Neural cell (in vitro differentiated cells): Measurements from ENCODE around the gene SLC16A12. TPM values are rescaled to one million over a fixed set of nuclear protein-coding genes. Genes with fewer than 3 reads are reported as not detected.

ENCODE experiments used
- H2AFZ ChIP-seq: fragments of 200-600, 300-800 bp; sonication (generic), shearing (Covaris generic); 2 replicates; pipeline ENCODE4 v1.6.0; 2014; ENCODE audit warnings: low read depth, mild to moderate bottlenecking, antibody characterized with exemption, low read length, moderate library complexity
- H3F3A ChIP-seq: fragments of 200-600 bp; shearing (Covaris generic); 2 replicates; pipeline ENCODE4 v1.6.1; 2016; ENCODE audit warnings: mild to moderate bottlenecking, moderate library complexity, mixed read lengths, antibody characterized with exemption, low read length; ENCODE audit not compliant: insufficient read depth, poor library complexity, severe bottlenecking
- H3K27ac ChIP-seq: fragments of 200-600, 300-800 bp; sonication (generic), shearing (Covaris generic); 2 replicates; pipeline ENCODE4 v1.5.1; 2014; ENCODE audit warnings: mild to moderate bottlenecking, low read length, moderate library complexity
- H3K27me3 ChIP-seq: fragments of 300-800, 200-600 bp; sonication (generic), shearing (Covaris generic); 2 replicates; pipeline ENCODE4 v1.6.0; 2014; ENCODE audit warnings: mild to moderate bottlenecking, low read depth, low read length, moderate library complexity; ENCODE audit not compliant: insufficient read depth
- H3K36me3 ChIP-seq: fragments of 300-800, 200-600 bp; sonication (generic), shearing (Covaris generic); 2 replicates; pipeline ENCODE4 v1.5.1; 2014; ENCODE audit warnings: mild to moderate bottlenecking, antibody characterized with exemption, low read length, moderate library complexity; ENCODE audit not compliant: insufficient read depth
- H3K4me2 ChIP-seq: fragments of 300-800, 200-600 bp; sonication (generic), shearing (Covaris generic); 2 replicates; pipeline ENCODE4 v1.6.0; 2014; ENCODE audit warnings: mild to moderate bottlenecking, low read length
- H3K4me3 ChIP-seq: fragments of 300-800, 200-600 bp; sonication (generic), shearing (Covaris generic); 2 replicates; pipeline ENCODE4 v1.5.1; 2014; ENCODE audit warnings: mild to moderate bottlenecking, low read length, moderate library complexity
- H3K79me2 ChIP-seq: fragments of 200-600 bp; shearing (Covaris generic); replicated peaks from 2 replicates; pipeline ENCODE4 v1.6.0; 2014; ENCODE audit warnings: mild to moderate bottlenecking, low read length, moderate library complexity; ENCODE audit not compliant: insufficient read depth
- H3K9ac ChIP-seq: fragments of 300-800, 200-600 bp; sonication (generic), shearing (Covaris generic); 2 replicates; pipeline ENCODE4 v1.6.1; 2016; ENCODE audit warnings: mild to moderate bottlenecking, low read length, mixed read lengths
- H3K9me2 ChIP-seq: fragments of 200-600 bp; shearing (Covaris generic); 2 replicates; pipeline ENCODE4 v1.6.1; 2016; ENCODE audit warnings: mild to moderate bottlenecking, low read length, mixed read lengths; ENCODE audit not compliant: insufficient read depth
- H3K9me3 ChIP-seq: fragments of 200-600, 300-800 bp; sonication (generic), shearing (Covaris generic); 2 replicates; pipeline ENCODE4 v1.6.1; 2016; ENCODE audit warnings: mild to moderate bottlenecking, mixed run types, low read length, moderate library complexity, mixed read lengths
- H4K20me1 ChIP-seq: fragments of 200-600 bp; shearing (Covaris generic); 2 replicates; pipeline ENCODE4 v1.6.1; 2016; ENCODE audit warnings: mild to moderate bottlenecking, mixed run types; ENCODE audit not compliant: insufficient read depth
- CTCF ChIP-seq: fragments of 450-650 bp; IDR thresholded peaks from 2 replicates; pipeline ENCODE4 v1.5.1; 2014; ENCODE audit warnings: antibody characterized with exemption, mild to moderate bottlenecking, moderate library complexity; ENCODE audit not compliant: poor library complexity, severe bottlenecking
- EP300 ChIP-seq: fragments of 450-650 bp; conservative IDR thresholded peaks from 2 replicates; pipeline ENCODE4 v1.6.1; 2014; ENCODE audit warnings: antibody characterized with exemption, mild to moderate bottlenecking, moderate library complexity; ENCODE audit not compliant: poor library complexity, severe bottlenecking
- EZH2 ChIP-seq: fragments of 200-600, 300-800 bp; shearing (Covaris generic), sonication (generic); IDR thresholded peaks from 2 replicates; pipeline ENCODE4 v1.6.1; 2014; ENCODE audit warnings: antibody characterized with exemption, low read length, borderline replicate concordance, mild to moderate bottlenecking; ENCODE audit not compliant: insufficient read depth, poor library complexity, severe bottlenecking
- MXI1 ChIP-seq: fragments of 450-650 bp; conservative IDR thresholded peaks from 2 replicates; pipeline ENCODE4 v1.6.1; 2014; ENCODE audit warnings: antibody characterized with exemption, mild to moderate bottlenecking; ENCODE audit not compliant: poor library complexity, severe bottlenecking
- POLR2AphosphoS5 ChIP-seq: IDR thresholded peaks from 2 replicates; pipeline ENCODE4 v1.6.1; 2012
- RAD21 ChIP-seq: fragments of 450-650 bp; conservative IDR thresholded peaks from 2 replicates; pipeline ENCODE4 v1.6.1; 2014; ENCODE audit warnings: antibody characterized with exemption, mild to moderate bottlenecking, moderate library complexity
- SMC3 ChIP-seq: fragments of 450-650 bp; conservative IDR thresholded peaks from 2 replicates; pipeline ENCODE4 v1.6.1; 2014; ENCODE audit warnings: antibody characterized with exemption, mild to moderate bottlenecking, moderate library complexity; ENCODE audit not compliant: poor library complexity
- TAF1 ChIP-seq: IDR thresholded peaks from 2 replicates; pipeline ENCODE4 v1.6.1; 2012; ENCODE audit warnings: low read depth
- polyA plus RNA-seq: library from polyadenylated mRNA; depleted of rRNA; stranded (reverse); fragments of >200 nt; gene quantifications from 2 replicates; pipeline ENCODE4 v1.2.3, GENCODE V29; 2014
- TF ChIP-seq, protein P1 (sequence below): IDR thresholded peaks from 2 replicates; pipeline ENCODE4 v1.6.1; 2012; ENCODE audit warnings: borderline replicate concordance

Gene SLC16A12
- polyA plus RNA-seq, 1 donor from 2014 or later: 0.04 TPM

DNA sequence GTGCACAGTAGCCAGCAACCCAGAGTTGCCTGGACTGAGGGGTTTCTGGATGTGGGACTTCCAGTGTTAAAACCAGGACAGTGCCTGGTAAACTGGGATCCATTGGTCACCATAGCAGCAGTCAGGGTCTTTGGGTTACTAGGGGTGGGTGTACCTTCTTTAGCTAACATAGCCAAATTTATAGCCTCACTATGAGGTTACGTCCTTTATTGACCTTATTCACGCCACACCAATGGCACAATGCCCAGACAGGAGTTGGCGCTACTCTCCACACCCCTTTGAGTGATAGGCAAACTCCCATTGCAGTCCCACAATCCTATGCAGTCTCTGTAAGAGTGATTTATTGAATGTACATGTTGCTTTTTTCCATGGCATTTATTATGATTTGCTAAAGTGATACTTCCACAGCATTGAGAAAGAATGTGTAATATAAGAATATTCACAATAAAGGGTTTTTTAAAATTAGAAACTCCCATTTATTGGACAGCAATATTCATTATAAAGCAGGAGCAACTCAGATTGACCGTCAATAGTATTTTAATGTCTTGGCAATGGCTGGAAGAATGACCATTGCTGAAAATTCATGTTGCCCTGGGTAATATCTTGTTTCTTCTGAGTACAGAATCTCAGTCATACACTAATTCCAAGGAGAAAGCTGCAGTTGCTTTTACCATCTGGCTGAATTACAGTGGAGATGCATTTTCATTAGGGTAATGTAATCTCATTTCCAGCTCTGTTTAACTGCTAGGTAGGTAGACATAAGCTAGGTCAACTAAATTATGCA, 95.0 kb downstream of the SLC16A12 start:
- H3K9ac ChIP-seq: no peak overlapping the region
- H3K27me3 ChIP-seq: no peaks in the 10 kb centered on the region
- H3K79me2 ChIP-seq: no peaks in the 10 kb centered on the region
- TF ChIP-seq RAD21: no peak
- no peak for TF ChIP-seq EZH2
- no peak for TF ChIP-seq CTCF
- TF ChIP-seq MXI1: no peak
- no peak for TF ChIP-seq POLR2AphosphoS5
- no peak for TF ChIP-seq SMC3
- TF ChIP-seq, protein P1, sequence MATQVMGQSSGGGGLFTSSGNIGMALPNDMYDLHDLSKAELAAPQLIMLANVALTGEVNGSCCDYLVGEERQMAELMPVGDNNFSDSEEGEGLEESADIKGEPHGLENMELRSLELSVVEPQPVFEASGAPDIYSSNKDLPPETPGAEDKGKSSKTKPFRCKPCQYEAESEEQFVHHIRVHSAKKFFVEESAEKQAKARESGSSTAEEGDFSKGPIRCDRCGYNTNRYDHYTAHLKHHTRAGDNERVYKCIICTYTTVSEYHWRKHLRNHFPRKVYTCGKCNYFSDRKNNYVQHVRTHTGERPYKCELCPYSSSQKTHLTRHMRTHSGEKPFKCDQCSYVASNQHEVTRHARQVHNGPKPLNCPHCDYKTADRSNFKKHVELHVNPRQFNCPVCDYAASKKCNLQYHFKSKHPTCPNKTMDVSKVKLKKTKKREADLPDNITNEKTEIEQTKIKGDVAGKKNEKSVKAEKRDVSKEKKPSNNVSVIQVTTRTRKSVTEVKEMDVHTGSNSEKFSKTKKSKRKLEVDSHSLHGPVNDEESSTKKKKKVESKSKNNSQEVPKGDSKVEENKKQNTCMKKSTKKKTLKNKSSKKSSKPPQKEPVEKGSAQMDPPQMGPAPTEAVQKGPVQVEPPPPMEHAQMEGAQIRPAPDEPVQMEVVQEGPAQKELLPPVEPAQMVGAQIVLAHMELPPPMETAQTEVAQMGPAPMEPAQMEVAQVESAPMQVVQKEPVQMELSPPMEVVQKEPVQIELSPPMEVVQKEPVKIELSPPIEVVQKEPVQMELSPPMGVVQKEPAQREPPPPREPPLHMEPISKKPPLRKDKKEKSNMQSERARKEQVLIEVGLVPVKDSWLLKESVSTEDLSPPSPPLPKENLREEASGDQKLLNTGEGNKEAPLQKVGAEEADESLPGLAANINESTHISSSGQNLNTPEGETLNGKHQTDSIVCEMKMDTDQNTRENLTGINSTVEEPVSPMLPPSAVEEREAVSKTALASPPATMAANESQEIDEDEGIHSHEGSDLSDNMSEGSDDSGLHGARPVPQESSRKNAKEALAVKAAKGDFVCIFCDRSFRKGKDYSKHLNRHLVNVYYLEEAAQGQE: no peak
- no peak for TF ChIP-seq TAF1
- TF ChIP-seq EP300: no peak
- no peaks in the 10 kb centered on the region for H3K9me2 ChIP-seq
- H2AFZ ChIP-seq: no peak overlapping the region
- H4K20me1 ChIP-seq: no peaks in the 10 kb centered on the region
- no peaks in the 10 kb centered on the region for H3K9me3 ChIP-seq
- H3K36me3 ChIP-seq: no peaks in the 10 kb centered on the region
- no peak overlapping the region for H3K27ac ChIP-seq
- H3K4me2 ChIP-seq: no peak overlapping the region
- no peak overlapping the region for H3K4me3 ChIP-seq
- no peaks in the 10 kb centered on the region for H3F3A ChIP-seq

- Histone ChIP-seq H2AFZ (no peak overlapping the region), H3F3A (no peaks in the 10 kb centered on the region), H4K20me1 (no peaks in the 10 kb centered on the region)
These were observed 96.9 kb downstream of the SLC16A12 start for GRCh38 chr10:89438525-89438924.

More at GRCh38 chr10:89438525-89438924, 96.9 kb downstream of the SLC16A12 start:
- Histone ChIP-seq H3K79me2 (no peaks in the 10 kb centered on the region), H3K27me3 (no peaks in the 10 kb centered on the region), H3K9me3 (no peaks in the 10 kb centered on the region), H3K36me3 (no peaks in the 10 kb centered on the region), H3K4me3 (no peak overlapping the region), H3K4me2 (no peak overlapping the region), H3K9ac (no peak overlapping the region), H3K27ac (no peak overlapping the region), H3K9me2 (no peaks in the 10 kb centered on the region)
- TF ChIP-seq, protein P1: no peak
- TF ChIP-seq POLR2AphosphoS5 (no peak), MXI1 (no peak), SMC3 (no peak), RAD21 (no peak), CTCF (no peak), EZH2 (no peak), EP300 (no peak), TAF1 (no peak)
